ENCODE data around the gene ANXA8.

The ANXA8 gene

GRCh38 chr10:47425813-47426419 is 58.0 kb downstream of the ANXA8 start:
- TF ChIP-seq CTCF (IDR thresholded peaks at IDR 0.05), result no peak

GRCh38 chr10:47424231-47424630 is 59.7 kb downstream of the ANXA8 start:
- no peak for TF ChIP-seq CTCF (IDR thresholded peaks at IDR 0.05)

- no peak for TF ChIP-seq CTCF (IDR thresholded peaks at IDR 0.05)
Observed at GRCh38 chr10:47423476-47423875, 60.4 kb downstream of the ANXA8 start.

- TF ChIP-seq CTCF (IDR thresholded peaks at IDR 0.05), result no peak
Observed at GRCh38 chr10:47421057-47421952, 62.6 kb downstream of the ANXA8 start.

GRCh38 chr10:47420305-47421056 is 63.4 kb downstream of the ANXA8 start:
- TF ChIP-seq CTCF (IDR thresholded peaks at IDR 0.05), result no peak

GRCh38 chr10:47419421-47419820 is 64.5 kb downstream of the ANXA8 start:
- no peak for TF ChIP-seq CTCF (IDR thresholded peaks at IDR 0.05)

GRCh38 chr10:47418966-47419365 is 64.9 kb downstream of the ANXA8 start:
- TF ChIP-seq CTCF (IDR thresholded peaks at IDR 0.05), result no peak
